GM23338 (cell line): ENCODE results near the gene ALKBH1. TPM values are rescaled to one million over a fixed set of nuclear protein-coding genes. Genes with fewer than 3 reads are reported as not detected.

Source experiments
- ATAC-seq: fragments of 200-7000 bp; cut with Tn5 transposase; 3 replicates; pipeline ENCODE4 v1.9.1; 2020
- DNase-seq: peaks from one replicate; pipeline ENCODE4 v3.0.0-alpha.2; 2015; ENCODE audit warnings: low spot score
- H2AFZ ChIP-seq: fragments of 200-600 bp; sonication (generic); 2 replicates; pipeline ENCODE4 v1.8.0; 2016; ENCODE audit warnings: antibody characterized with exemption, mild to moderate bottlenecking, moderate library complexity
- H3F3A ChIP-seq: fragments of 200-600 bp; sonication (generic); replicated peaks from 2 replicates; pipeline ENCODE4 v1.8.0; 2017; ENCODE audit warnings: antibody characterized with exemption, mixed run types, low read depth
- H3K27ac ChIP-seq: fragments of 200-600 bp; sonication (generic); 2 replicates; pipeline ENCODE4 v1.6.1; 2016; ENCODE audit warnings: low read depth
- H3K27me3 ChIP-seq: fragments of 200-600 bp; sonication (generic); 2 replicates; pipeline ENCODE4 v1.8.0; 2016; ENCODE audit warnings: mild to moderate bottlenecking, mixed run types, moderate library complexity; ENCODE audit not compliant: insufficient read depth
- H3K36me3 ChIP-seq: fragments of 200-600 bp; sonication (generic); 2 replicates; pipeline ENCODE4 v1.8.0; 2016; ENCODE audit warnings: mild to moderate bottlenecking; ENCODE audit not compliant: insufficient read depth
- H3K4me1 ChIP-seq: fragments of 200-600 bp; sonication (generic); 2 replicates; pipeline ENCODE4 v1.8.0; 2016; ENCODE audit warnings: mild to moderate bottlenecking, moderate library complexity; ENCODE audit not compliant: insufficient read depth
- H3K4me2 ChIP-seq: fragments of 200-600 bp; sonication (generic); 2 replicates; pipeline ENCODE4 v1.7.1; 2017; ENCODE audit warnings: mixed run types
- H3K4me3 ChIP-seq: fragments of 200-600 bp; sonication (generic); 2 replicates; pipeline ENCODE4 v1.6.1; 2016; ENCODE audit warnings: mixed run types
- H3K79me2 ChIP-seq: fragments of 200-600 bp; sonication (generic); replicated peaks from 2 replicates; pipeline ENCODE4 v1.8.0; 2017; ENCODE audit warnings: mild to moderate bottlenecking; ENCODE audit not compliant: insufficient read depth
- H3K9me2 ChIP-seq: fragments of 200-600 bp; sonication (generic); 2 replicates; pipeline ENCODE4 v1.8.0; 2017; ENCODE audit not compliant: insufficient read depth
- H4K20me1 ChIP-seq: fragments of 200-600 bp; sonication (generic); replicated peaks from 2 replicates; pipeline ENCODE4 v1.8.0; 2017; ENCODE audit warnings: mild to moderate bottlenecking; ENCODE audit not compliant: insufficient read depth
- H3K27ac Mint-ChIP-seq: 2 replicates; pipeline ENCODE4 v1.8.0; 2020; ENCODE audit warnings: inconsistent platforms, mild to moderate bottlenecking, moderate library complexity, mixed read lengths
- H3K27me3 Mint-ChIP-seq: 3 replicates; pipeline ENCODE4 v1.8.0; 2022; ENCODE audit warnings: low read depth, mild to moderate bottlenecking, moderate library complexity, mixed read lengths, inconsistent platforms; ENCODE audit not compliant: insufficient read depth, poor library complexity
- H3K36me3 Mint-ChIP-seq: 3 replicates; pipeline ENCODE4 v1.8.0; 2021; ENCODE audit warnings: low read depth, mild to moderate bottlenecking, inconsistent platforms, moderate library complexity, mixed read lengths
- H3K4me1 Mint-ChIP-seq: 3 replicates; pipeline ENCODE4 v1.8.0; 2020; ENCODE audit warnings: mild to moderate bottlenecking, inconsistent platforms, mixed read lengths
- H3K4me3 Mint-ChIP-seq: 3 replicates; pipeline ENCODE4 v1.8.0; 2021; ENCODE audit warnings: moderate library complexity, mild to moderate bottlenecking, inconsistent platforms, mixed read lengths
- H3K9me3 Mint-ChIP-seq: 3 replicates; pipeline ENCODE4 v1.8.0; 2020; ENCODE audit warnings: moderate library complexity, mild to moderate bottlenecking, inconsistent platforms, mixed read lengths
- CREB1 ChIP-seq: fragments of 250-450 bp; sonication (Bioruptor Pico); IDR thresholded peaks from 2 replicates; pipeline ENCODE4 v1.5.0; 2020; ENCODE audit warnings: low read depth, mild to moderate bottlenecking, moderate library complexity
- CTCF ChIP-seq, 2 experiments: fragments of 200-600 bp in 1 of 2; sonication (generic) in 1 of 2; conservative IDR thresholded peaks; 2 replicates each; pipeline versions ENCODE4 v1.5.1 to v1.6.1; 2016 to 2017; ENCODE audit warnings: antibody characterized with exemption in 2 of 2, low read depth in 2 of 2, mild to moderate bottlenecking in 2 of 2, moderate library complexity in 1 of 2
- ETS1 ChIP-seq: IDR thresholded peaks from 2 replicates; pipeline ENCODE4 v1.6.1; 2016; ENCODE audit warnings: antibody characterized with exemption
- EZH2 ChIP-seq: fragments of 200-600 bp; sonication (generic); IDR thresholded peaks from one replicate; pipeline ENCODE4 v1.8.0; 2017; ENCODE audit warnings: antibody characterized with exemption, mild to moderate bottlenecking, low read depth; ENCODE audit not compliant: unreplicated experiment
- EZH2phosphoT487 ChIP-seq: fragments of 200-600 bp; sonication (generic); IDR thresholded peaks from one replicate; pipeline ENCODE4 v1.8.1; 2018; ENCODE audit warnings: antibody characterized with exemption; ENCODE audit not compliant: unreplicated experiment
- JUNB ChIP-seq: IDR thresholded peaks from one replicate; pipeline ENCODE4 v1.6.1; 2016; ENCODE audit warnings: antibody characterized with exemption; ENCODE audit not compliant: unreplicated experiment
- NANOG ChIP-seq: IDR thresholded peaks from 2 replicates; pipeline ENCODE4 v1.6.1; 2016; ENCODE audit warnings: antibody characterized with exemption, borderline replicate concordance
- POLR2AphosphoS5 ChIP-seq: IDR thresholded peaks from 2 replicates; pipeline ENCODE4 v1.6.1; 2016; ENCODE audit warnings: antibody characterized with exemption, low read depth
- REST ChIP-seq: IDR thresholded peaks from one replicate; pipeline ENCODE4 v1.6.1; 2018; ENCODE audit warnings: antibody characterized with exemption; ENCODE audit not compliant: unreplicated experiment
- STAT1 ChIP-seq: IDR thresholded peaks from one replicate; pipeline ENCODE4 v1.6.1; 2016; ENCODE audit warnings: antibody characterized with exemption; ENCODE audit not compliant: unreplicated experiment
- ZNF114 ChIP-seq: fragments of 250-450 bp; sonication (Bioruptor Pico); IDR thresholded peaks from 2 replicates; pipeline ENCODE4 v1.5.0; 2020; ENCODE audit warnings: mild to moderate bottlenecking, moderate library complexity
- ZNF331 ChIP-seq: fragments of 250-450 bp; sonication (Bioruptor Pico); IDR thresholded peaks from 2 replicates; pipeline ENCODE4 v1.5.0; 2020; ENCODE audit warnings: low read depth, mild to moderate bottlenecking, moderate library complexity
- ZNF462 ChIP-seq: fragments of 250-450 bp; sonication (Bioruptor Pico); IDR thresholded peaks from 2 replicates; pipeline ENCODE4 v1.5.0; 2020; ENCODE audit warnings: mild to moderate bottlenecking, moderate library complexity
- polyA plus RNA-seq: library from polyadenylated mRNA; unstranded; fragments of >200 nt; fragmentation: Nextera tagmentation; extraction: Ambion mirVana; gene quantifications from 2 replicates; pipeline ENCODE4 v1.2.1, GENCODE V29; 2016
- total RNA-seq: library from RNA; depleted of rRNA; stranded (reverse); fragments of >200 nt; shearing (Covaris generic); gene quantifications from 2 replicates; pipeline ENCODE4 v1.2.3, GENCODE V29; 2014

The ALKBH1 gene
- total and polyA plus RNA-seq, 2 experiments from 2014 or later: 13.0 to 22.2 TPM

GRCh38 chr14:77752266-77752665 is 44.4 kb upstream of the ALKBH1 start:
- Mint-ChIP-seq H3K27me3 (no peaks in the 10 kb centered on the region), H3K27ac (no peak overlapping the region), H3K4me3 (no peak overlapping the region), H3K36me3 (peaks cover 73% of the 10 kb centered on the region), H3K4me1 (no peaks in the 10 kb centered on the region), H3K9me3 (peaks cover 4% of the 10 kb centered on the region; the same call in 1 of the 3 replicates)
- no peak for TF ChIP-seq JUNB
- TF ChIP-seq CTCF (conservative IDR thresholded peaks at IDR 0.05; ENCODE audit: low read depth in 2 of 2): no peak
- TF ChIP-seq STAT1: no peak
- TF ChIP-seq ETS1: no peak
- TF ChIP-seq REST: no peak
- TF ChIP-seq CREB1 (CRISPR knock-in tag): no peak
- TF ChIP-seq NANOG: no peak
- TF ChIP-seq ZNF114 (CRISPR knock-in tag): no peak
- no peak for TF ChIP-seq ZNF462 (CRISPR knock-in tag)
- TF ChIP-seq EZH2: no peak
- no peak for TF ChIP-seq EZH2phosphoT487
- no peak for TF ChIP-seq POLR2AphosphoS5
- TF ChIP-seq ZNF331: no peak
- Histone ChIP-seq H3K9me2 (no peaks in the 10 kb centered on the region), H3K27me3 (no peaks in the 10 kb centered on the region), H2AFZ (no peak overlapping the region), H3K4me3 (no peak overlapping the region), H3K4me1 (no peaks in the 10 kb centered on the region), H3F3A (no peaks in the 10 kb centered on the region), H3K27ac (no peak overlapping the region), H3K79me2 (peaks cover 38% of the 10 kb centered on the region), H3K4me2 (no peak overlapping the region), H3K36me3 (peaks cover 56% of the 10 kb centered on the region), H4K20me1 (peaks cover 30% of the 10 kb centered on the region; the same call in 1 of the 2 replicates)
- ATAC-seq: no peak
- DNase-seq: no peak
